ENCODE data around the gene CACNA2D3.
"Not testable (repeated sequence)": the region's sequence is repeated elsewhere in the genome, so short reads cannot be mapped to it uniquely, and the experiment has no call there.

Gene CACNA2D3

GRCh38 chr3:54631516-54632325, 509.4 kb downstream of the CACNA2D3 start:
- no peak for DNase-seq (ENCODE audit: low spot score)

- no peak for DNase-seq (ENCODE audit: low spot score)
Observed at GRCh38 chr3:54632326-54632665, 509.9 kb downstream of the CACNA2D3 start.

GRCh38 chr3:54632834-54633233, 510.5 kb downstream of the CACNA2D3 start:
- no peak for DNase-seq (ENCODE audit: low spot score)

- peak; percentile 34 for DNase-seq (ENCODE audit: low spot score)
Observed at GRCh38 chr3:54633444-54634121, 511.2 kb downstream of the CACNA2D3 start.

GRCh38 chr3:54634122-54634469, 511.7 kb downstream of the CACNA2D3 start:
- DNase-seq (ENCODE audit: low spot score): no peak

GRCh38 chr3:54639790-54640372, 517.5 kb downstream of the CACNA2D3 start:
- not testable (repeated sequence) for DNase-seq (ENCODE audit: low spot score)

GRCh38 chr3:54641226-54642014, 519.1 kb downstream of the CACNA2D3 start:
- DNase-seq (ENCODE audit: low spot score): no peak

- DNase-seq (ENCODE audit: low spot score): no peak
Observed at GRCh38 chr3:54642147-54642546, 519.8 kb downstream of the CACNA2D3 start.

- no peak for DNase-seq (ENCODE audit: low spot score)
Observed at GRCh38 chr3:54647721-54648120, 525.4 kb downstream of the CACNA2D3 start.

- no peak for DNase-seq (ENCODE audit: low spot score)
Observed at GRCh38 chr3:54649551-54649950, 527.2 kb downstream of the CACNA2D3 start.

- DNase-seq (ENCODE audit: low spot score): peak; percentile 63
Observed at GRCh38 chr3:54653456-54654195, 531.3 kb downstream of the CACNA2D3 start.

- DNase-seq (ENCODE audit: low spot score): no peak
Observed at GRCh38 chr3:54654776-54655175, 532.4 kb downstream of the CACNA2D3 start.

GRCh38 chr3:54659347-54659746, 537.0 kb downstream of the CACNA2D3 start:
- DNase-seq (ENCODE audit: low spot score): no peak

- DNase-seq (ENCODE audit: low spot score): no peak
Observed at GRCh38 chr3:54660714-54661132, 538.4 kb downstream of the CACNA2D3 start.

- no peak for DNase-seq (ENCODE audit: low spot score)
Observed at GRCh38 chr3:54661151-54661550, 538.8 kb downstream of the CACNA2D3 start.

GRCh38 chr3:54663501-54664011, 541.2 kb downstream of the CACNA2D3 start:
- no peak for DNase-seq (ENCODE audit: low spot score)

GRCh38 chr3:54665016-54665600, 542.8 kb downstream of the CACNA2D3 start:
- DNase-seq (ENCODE audit: low spot score): no peak

- no peak for DNase-seq (ENCODE audit: low spot score)
Observed at GRCh38 chr3:54668236-54668635, 545.9 kb downstream of the CACNA2D3 start.

- DNase-seq (ENCODE audit: low spot score): no peak
Observed at GRCh38 chr3:54670201-54671000, 548.0 kb downstream of the CACNA2D3 start.

- no peak for DNase-seq (ENCODE audit: low spot score)
Observed at GRCh38 chr3:54671511-54671910, 549.2 kb downstream of the CACNA2D3 start.
